ENCODE measurements around the gene ENDOG. TPM values are rescaled to one million over a fixed set of nuclear protein-coding genes. Genes with fewer than 3 reads are reported as not detected.

Gene ENDOG
- total and polyA plus RNA-seq, 2 experiments from 2014 or later, result 15.1 to 23.5 TPM

- Mint-ChIP-seq H3K36me3 (ENCODE audit: low read depth) (peaks cover 5% of the 10 kb centered on the region; the same call in 2 of the 3 replicates), H3K9me3 (no peaks in the 10 kb centered on the region; the same call in 2 of the 3 replicates), H3K27me3 (ENCODE audit: insufficient read depth, low read depth, poor library complexity) (peaks cover 8% of the 10 kb centered on the region), H3K27ac (peak overlapping the region; percentile 67; the same call in 1 of the 2 replicates), H3K4me1 (peaks cover 3% of the 10 kb centered on the region; the same call in 2 of the 3 replicates), H3K4me3 (peak overlapping the region; percentile 93)
- Histone ChIP-seq H4K20me1 (replicated peaks; ENCODE audit: insufficient read depth) (no peaks in the 10 kb centered on the region), H3K4me1 (ENCODE audit: insufficient read depth) (peaks cover 7% of the 10 kb centered on the region), H3K27me3 (ENCODE audit: insufficient read depth) (no peaks in the 10 kb centered on the region), H3F3A (replicated peaks; ENCODE audit: low read depth) (peaks cover 16% of the 10 kb centered on the region), H3K9me2 (ENCODE audit: insufficient read depth) (no peaks in the 10 kb centered on the region), H3K4me2 (peak overlapping the region; percentile 99), H3K36me3 (ENCODE audit: insufficient read depth) (no peaks in the 10 kb centered on the region; the same call in 1 of the 2 replicates), H3K4me3 (peak overlapping the region; percentile 95), H2AFZ (peak overlapping the region; percentile 92), H3K27ac (ENCODE audit: low read depth) (peak overlapping the region; percentile 66; the same call in 1 of the 2 replicates), H3K79me2 (replicated peaks; ENCODE audit: insufficient read depth) (peaks cover 15% of the 10 kb centered on the region)
- TF ChIP-seq POLR2AphosphoS5 (IDR thresholded peaks at IDR 0.05; ENCODE audit: low read depth), result no peak
- no peak for TF ChIP-seq ZNF462 (CRISPR knock-in tag; IDR thresholded peaks at IDR 0.05)
- TF ChIP-seq CTCF (conservative IDR thresholded peaks at IDR 0.05; ENCODE audit: low read depth in 2 of 2), result no peak
- TF ChIP-seq EZH2phosphoT487 (IDR thresholded peaks at IDR 0.05; ENCODE audit: unreplicated experiment), result no peak
- no peak for TF ChIP-seq ETS1 (IDR thresholded peaks at IDR 0.05)
- TF ChIP-seq STAT1 (IDR thresholded peaks at IDR 0.05; ENCODE audit: unreplicated experiment), result no peak
- no peak for TF ChIP-seq EZH2 (IDR thresholded peaks at IDR 0.05; ENCODE audit: low read depth, unreplicated experiment)
- TF ChIP-seq CREB1 (CRISPR knock-in tag; IDR thresholded peaks at IDR 0.05; ENCODE audit: low read depth), result no peak
- TF ChIP-seq ZNF114 (CRISPR knock-in tag; IDR thresholded peaks at IDR 0.05), result no peak
- no peak for TF ChIP-seq JUNB (IDR thresholded peaks at IDR 0.05; ENCODE audit: unreplicated experiment)
- TF ChIP-seq ZNF331 (CRISPR knock-in tag; IDR thresholded peaks at IDR 0.05; ENCODE audit: low read depth), result no peak
- no peak for TF ChIP-seq NANOG (IDR thresholded peaks at IDR 0.05; ENCODE audit: borderline replicate concordance)
- no peak for TF ChIP-seq REST (IDR thresholded peaks at IDR 0.05; ENCODE audit: unreplicated experiment)
- ATAC-seq, result no peak
- no peak for DNase-seq (ENCODE audit: low spot score)
Observed at GRCh38 chr9:128787659-128788058, 30.6 kb upstream of the ENDOG start.

All from GM23338 (cell line).